Right lobe of liver (tissue), 6 donors: ENCODE results near the gene A4GALT. TPM values are rescaled to one million over a fixed set of nuclear protein-coding genes. Genes with fewer than 3 reads are reported as not detected.

Source experiments
- ATAC-seq, 4 donors: fragments of 200-7000 bp; cut with Tn5 transposase; one replicate each; pipeline ENCODE4 v1.9.1; 2020; ENCODE audit warnings: mild to moderate bottlenecking in 4 of 4, moderate library complexity in 4 of 4
- DNase-seq, 3 donors: peaks; one replicate each; pipeline ENCODE4 v3.0.0-alpha.2; 2020
- H3K27ac ChIP-seq, 3 donors: fragments of 200-600 bp; one replicate each; pipeline ENCODE4 v1.8.0; 2022
- H3K27me3 ChIP-seq, 2 donors: fragments of 200-600 bp; one replicate each; pipeline ENCODE4 v1.8.0; 2022
- H3K36me3 ChIP-seq, 4 donors: fragments of 200-600 bp; sonication (generic) in 1 of 4; one replicate each; pipeline versions ENCODE4 v1.5.1 to v1.8.0; 2017 to 2022; ENCODE audit warnings: control low read depth in 1 of 4
- H3K4me1 ChIP-seq, 4 donors: fragments of 200-600 bp; sonication (generic) in 1 of 4; one replicate each; pipeline versions ENCODE4 v1.5.1 to v1.8.0; 2017 to 2022; ENCODE audit warnings: control low read depth in 1 of 4
- H3K4me3 ChIP-seq, 3 donors: fragments of 200-600 bp; one replicate each; pipeline ENCODE4 v1.8.0; 2022
- H3K9me3 ChIP-seq, 4 donors: fragments of 200-600 bp; sonication (generic) in 1 of 4; one replicate each; pipeline versions ENCODE4 v1.5.1 to v1.8.0; 2017 to 2022; ENCODE audit warnings: control low read depth in 1 of 4
- CTCF ChIP-seq, 4 donors: fragments of 200-600 bp in 3 of 4; fragments of 450-650 bp in 1 of 4; IDR thresholded peaks; one replicate each; pipeline versions ENCODE4 v1.5.1 to v1.8.0; 2016 to 2022; ENCODE audit warnings: antibody characterized with exemption in 4 of 4, mild to moderate bottlenecking in 2 of 4
- POLR2A ChIP-seq: fragments of 450-650 bp; IDR thresholded peaks from one replicate; pipeline ENCODE4 v1.6.1; 2017; ENCODE audit warnings: antibody characterized with exemption, mild to moderate bottlenecking
- WGBS: methylation state at CpG from one replicate; pipeline ENCODE4 v1.1.6; 2018; ENCODE audit warnings: low coverage, low lambda C conversion rate; ENCODE audit not compliant: insufficient coverage; ENCODE audit errors: missing lambda C conversion rate; 5-methylcytosine and 5-hydroxymethylcytosine counted together
- intact Hi-C, 2 donors: fragments of 100-400 bp; cut with DNase I; formaldehyde crosslinking; loops; one replicate each; pipeline versions ENCODE4 v1.11.2 to v1.14.1; 2022
- total RNA-seq, 6 experiments: library from RNA; depleted of rRNA in 2 of 6; stranded (reverse); fragments of >200 nt in 2 of 6; fragmentation: NEBNext Ultra II Directional in 3 of 6; extraction: Animal tissue kit (Norgen Biotek cat#: 25700) in 3 of 6; gene quantifications; one replicate each; pipeline versions ENCODE4 v1.1.0 to v1.2.4, GENCODE V29; 2016 to 2023
- donor health status: DM: no; HTN: yes; CAD: no.
- donor health status: DM: no; HTN: no; CAD: no.
- donor health status: DM: no; HTN: no; CAD: no.
- donor health status: DM: no; HTN: yes; CAD: no.
- donor health status: DM: no; HTN: yes; CAD: no.

The A4GALT gene
- total RNA-seq, 6 experiments from 2014 or later = 0.86 to 3.7 (median 2.2) TPM

- H3K4me3 ChIP-seq = no peak overlapping the region
- H3K27ac ChIP-seq = no peak overlapping the region
- TF ChIP-seq CTCF (IDR thresholded peaks at IDR 0.05) = no peak
- no peak for TF ChIP-seq POLR2A
- no peaks in the 10 kb centered on the region for H3K27me3 ChIP-seq
- intact Hi-C loops = no loop called here
- no peaks in the 10 kb centered on the region for H3K36me3 ChIP-seq
- no peaks in the 10 kb centered on the region for H3K9me3 ChIP-seq
- H3K4me1 ChIP-seq = peaks cover 0 to 15% (median 0%) of the 10 kb centered on the region in 4 donors
- ATAC-seq = no peak
- no peak for DNase-seq
- WGBS = 87% methylated on average over 3 of the region's 3 CpGs
Observed at GRCh38 chr22:42711281-42711731, 9.4 kb downstream of the A4GALT start.

GRCh38 chr22:42708417-42708816 lies 12.3 kb downstream of the A4GALT start:
- no peak for TF ChIP-seq POLR2A
- no peak for TF ChIP-seq CTCF (IDR thresholded peaks at IDR 0.05)
- no peak for ATAC-seq
- Histone ChIP-seq H3K4me1 (peaks cover 0 to 6% (median 0%) of the 10 kb centered on the region in 4 donors), H3K4me3 (no peak overlapping the region), H3K9me3 (no peaks in the 10 kb centered on the region), H3K36me3 (no peaks in the 10 kb centered on the region), H3K27ac (no peak overlapping the region), H3K27me3 (no peaks in the 10 kb centered on the region)
- intact Hi-C loops = no loop called here
- DNase-seq = no peak
- 35% methylated on average over 3 of the region's 3 CpGs for WGBS

- ATAC-seq (no peak), DNase-seq (no peak)
- no peak for TF ChIP-seq POLR2A
- TF ChIP-seq CTCF (IDR thresholded peaks at IDR 0.05) = no peak
- no peak overlapping the region for H3K27ac ChIP-seq
- H3K4me1 ChIP-seq = no peaks in the 10 kb centered on the region
- intact Hi-C loops = no loop called here
- WGBS = 47% methylated on average over 2 of the region's 2 CpGs
- H3K36me3 ChIP-seq = no peaks in the 10 kb centered on the region
- H3K9me3 ChIP-seq = no peaks in the 10 kb centered on the region
- H3K27me3 ChIP-seq = no peaks in the 10 kb centered on the region
- H3K4me3 ChIP-seq = no peak overlapping the region
Observed at GRCh38 chr22:42707496-42707895, 13.2 kb downstream of the A4GALT start.

- intact Hi-C loops = no loop called here
- no peaks in the 10 kb centered on the region for H3K27me3 ChIP-seq
- ATAC-seq (no peak), DNase-seq (no peak)
- no peaks in the 10 kb centered on the region for H3K9me3 ChIP-seq
- no peak overlapping the region for H3K27ac ChIP-seq
- H3K36me3 ChIP-seq = no peaks in the 10 kb centered on the region
- no peak overlapping the region for H3K4me3 ChIP-seq
- TF ChIP-seq CTCF (IDR thresholded peaks at IDR 0.05) (no peak), POLR2A (no peak)
- 78% methylated on average over 4 of the region's 4 CpGs for WGBS
- no peaks in the 10 kb centered on the region for H3K4me1 ChIP-seq
Observed at GRCh38 chr22:42704896-42705295, 15.8 kb downstream of the A4GALT start.

- H3K27ac ChIP-seq = no peak overlapping the region
- no peaks in the 10 kb centered on the region for H3K36me3 ChIP-seq
- no peak for DNase-seq
- intact Hi-C loops = no loop called here
- no peaks in the 10 kb centered on the region for H3K27me3 ChIP-seq
- TF ChIP-seq POLR2A (no peak), CTCF (IDR thresholded peaks at IDR 0.05) (no peak)
- WGBS = no CpG with 5 or more reads among the region's 13 CpGs
- H3K9me3 ChIP-seq = no peaks in the 10 kb centered on the region
- peak in 1 of 4 donors; percentile 9 for ATAC-seq
- no peaks in the 10 kb centered on the region for H3K4me1 ChIP-seq
- no peak overlapping the region for H3K4me3 ChIP-seq
Observed at GRCh38 chr22:42702675-42703074, 18.0 kb downstream of the A4GALT start.
